Measurements from ENCODE around the gene NCKAP5L.

- TF ChIP-seq CTCF (conservative IDR thresholded peaks at IDR 0.05; ENCODE audit: low read depth, low read length) (no peak), EZH2 (IDR thresholded peaks at IDR 0.05; ENCODE audit: low read length, unreplicated experiment) (no peak)
Measured at GRCh38 chr12:49807991-49808580, 20.1 kb downstream of the NCKAP5L start.
